Left renal cortex interstitium (tissue), 4 donors: ENCODE measurements around the gene FXYD6. TPM values are rescaled to one million over a fixed set of nuclear protein-coding genes. Genes with fewer than 3 reads are reported as not detected.

Source experiments
- DNase-seq, 4 donors: peaks; one replicate each; pipeline ENCODE4 v3.0.0-alpha.2; 2013; ENCODE audit warnings: low read depth in 4 of 4, low spot score in 2 of 4, missing footprints in 1 of 4
- polyA plus RNA-seq, 4 donors: library from polyadenylated mRNA; unstranded; fragments of 120-200 nt; gene quantifications; one replicate each; pipeline ENCODE4 v1.2.1, GENCODE V29; 2013; ENCODE audit not compliant: insufficient read length in 4 of 4

The FXYD6 gene
- polyA plus RNA-seq, 4 donors: 122 to 150 (median 143) TPM

DNA sequence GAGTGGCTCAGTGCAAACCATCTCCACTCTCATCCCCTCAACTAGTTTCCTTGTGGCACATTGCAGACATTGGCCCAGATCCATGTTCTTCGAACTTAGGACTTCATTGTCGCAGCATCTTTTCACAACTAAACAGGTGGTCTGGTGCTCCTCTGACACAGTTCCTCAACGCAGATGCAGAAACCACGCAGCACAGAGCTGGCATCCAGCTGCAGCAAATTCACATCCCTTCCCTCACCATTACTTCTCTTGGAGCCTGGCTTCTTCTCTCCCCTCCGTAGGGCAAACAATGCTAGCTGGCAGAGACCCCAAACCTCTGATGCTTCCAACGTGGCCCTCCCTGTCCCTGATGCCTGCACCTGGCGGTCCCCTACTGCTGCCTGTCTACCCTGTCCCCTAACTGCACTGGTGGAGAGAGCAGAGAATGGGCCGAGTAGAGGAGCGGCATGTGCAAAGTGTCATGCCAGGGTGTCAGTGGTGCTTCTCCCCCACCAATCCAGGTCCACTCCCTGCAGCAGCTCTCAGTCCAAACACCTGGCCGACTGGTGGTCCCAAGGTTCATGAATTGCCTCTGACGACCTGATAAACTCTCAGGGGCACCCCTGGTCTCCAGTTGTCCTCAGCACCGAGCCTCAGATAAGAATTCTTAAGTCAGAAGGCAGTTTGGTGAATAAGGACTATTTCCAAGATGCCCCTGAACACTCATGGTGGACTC lies 34.6 kb upstream of the FXYD6 start:
- DNase-seq: no peak

DNA sequence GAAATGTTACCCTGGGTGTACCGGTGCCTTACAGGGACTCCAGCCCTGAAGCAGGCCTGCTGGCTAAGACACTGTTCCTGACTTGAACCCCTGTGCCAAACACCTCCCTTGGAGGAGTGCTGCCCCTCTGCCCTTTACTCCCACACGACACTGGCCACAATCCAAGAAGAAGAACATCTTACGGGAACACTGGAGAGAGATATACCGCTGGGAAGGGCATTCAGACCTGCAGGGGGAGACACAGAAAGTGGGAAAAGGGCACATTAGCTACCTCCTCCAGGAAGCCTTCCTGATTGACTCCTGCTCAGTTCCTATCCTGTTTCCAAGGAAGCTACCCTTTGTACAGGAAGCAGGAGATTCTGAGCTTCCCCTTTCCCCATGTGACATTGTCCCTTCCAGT lies 34.1 kb upstream of the FXYD6 start:
- DNase-seq: no peak

DNA sequence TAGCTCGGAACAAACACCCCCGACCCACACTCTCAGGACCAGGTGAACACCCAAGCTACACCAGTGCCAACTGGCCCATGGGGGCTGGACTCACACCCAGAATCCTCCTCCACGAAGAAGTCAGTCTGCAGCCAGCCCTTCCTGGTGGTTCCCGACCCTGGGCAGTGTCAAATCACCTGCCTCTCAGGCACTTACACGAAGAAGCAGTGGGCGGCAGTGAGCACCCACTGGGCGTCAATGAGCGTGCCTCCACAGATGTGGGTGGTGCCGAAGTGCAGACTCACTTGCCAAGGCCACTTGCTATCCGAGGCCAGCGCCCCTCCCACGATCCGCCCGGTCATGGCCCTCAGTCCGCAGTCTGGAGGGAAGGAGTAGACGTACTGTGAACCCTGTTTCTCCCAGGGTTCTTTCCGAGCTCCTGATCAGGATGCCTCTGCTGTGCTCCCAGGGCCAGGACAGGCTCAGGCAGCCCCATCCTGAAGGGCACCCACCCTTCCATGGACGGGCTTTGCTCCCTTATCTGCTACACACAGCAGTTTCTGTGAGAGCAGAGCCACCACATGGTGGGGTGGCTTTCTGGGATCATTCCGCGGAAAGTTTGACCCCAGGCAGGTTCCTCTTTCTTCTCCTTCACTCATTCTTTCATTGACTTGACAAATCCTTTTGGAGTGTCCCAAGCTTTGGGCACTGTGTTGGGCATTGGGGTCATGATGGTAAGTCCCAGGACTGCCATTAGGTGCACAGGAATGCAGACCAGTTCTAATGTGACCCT lies 33.3 kb upstream of the FXYD6 start:
- no peak for DNase-seq

DNA sequence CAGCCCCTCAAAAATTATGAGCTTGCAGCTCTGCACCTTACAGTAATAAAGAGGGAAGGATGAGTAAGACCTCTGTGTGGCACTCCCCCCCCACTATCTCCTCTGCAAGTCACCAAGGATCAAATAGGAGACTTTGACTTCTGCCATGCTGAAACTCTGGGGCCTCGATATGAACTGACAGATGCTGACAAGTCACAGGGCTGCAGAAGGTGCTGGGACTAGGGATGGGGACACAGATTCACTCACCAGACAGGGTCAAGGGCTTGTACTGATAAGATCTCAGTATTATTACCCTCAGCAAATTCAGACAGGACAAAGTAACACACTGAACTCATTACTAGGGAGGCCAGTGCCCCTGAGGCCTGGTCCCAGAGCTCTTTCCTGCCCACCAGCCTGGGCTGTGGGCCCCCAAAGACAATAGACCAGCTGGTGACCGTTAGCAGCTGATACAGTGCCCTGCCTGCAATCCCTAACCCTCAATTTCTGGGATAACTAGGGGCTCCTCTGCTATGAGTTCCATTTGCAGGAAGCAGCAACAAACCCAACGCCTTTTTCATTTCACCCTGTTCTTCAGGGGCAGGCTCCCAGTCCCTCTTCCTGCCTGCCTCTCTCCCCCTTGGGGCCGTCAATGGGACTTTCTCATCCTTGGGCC lies 32.6 kb upstream of the FXYD6 start:
- DNase-seq: no peak

DNA sequence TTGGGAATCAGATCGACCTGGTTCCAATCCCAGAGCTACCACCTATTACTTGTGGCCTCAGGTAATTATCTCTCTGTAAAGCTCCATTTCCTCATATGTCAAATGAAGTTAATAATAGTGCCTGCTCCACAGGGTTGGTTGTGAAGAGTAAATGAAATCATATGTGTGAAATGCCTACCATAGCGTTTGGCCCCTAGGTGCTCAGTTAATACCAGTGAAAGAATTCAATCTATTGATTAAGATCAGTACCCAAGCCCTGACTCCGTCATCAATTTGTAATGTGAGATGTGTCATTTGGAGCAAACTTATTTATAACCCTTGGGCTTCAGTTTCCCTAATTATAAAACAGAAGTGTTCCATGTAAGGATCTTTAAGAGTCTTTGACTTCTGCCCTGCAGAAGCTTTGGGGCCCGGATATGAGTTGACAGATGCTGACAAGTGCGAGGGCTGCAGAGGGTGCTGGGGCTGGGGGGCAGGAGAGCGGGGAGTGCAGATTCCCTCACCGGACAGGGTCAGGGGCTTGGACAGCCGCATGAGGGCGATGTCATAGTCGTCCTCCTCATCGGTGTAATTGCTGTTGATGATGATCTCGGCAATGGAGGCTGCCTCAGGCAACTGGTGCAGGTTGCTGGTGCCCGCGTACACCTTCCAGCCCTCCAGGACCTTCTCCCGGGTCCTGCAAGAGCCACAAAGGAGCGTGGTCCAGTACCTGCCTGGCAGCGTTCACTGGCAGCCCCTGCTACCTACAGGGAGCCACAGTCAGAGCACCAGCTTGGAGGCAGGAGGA lies 31.8 kb upstream of the FXYD6 start:
- no peak for DNase-seq

DNA sequence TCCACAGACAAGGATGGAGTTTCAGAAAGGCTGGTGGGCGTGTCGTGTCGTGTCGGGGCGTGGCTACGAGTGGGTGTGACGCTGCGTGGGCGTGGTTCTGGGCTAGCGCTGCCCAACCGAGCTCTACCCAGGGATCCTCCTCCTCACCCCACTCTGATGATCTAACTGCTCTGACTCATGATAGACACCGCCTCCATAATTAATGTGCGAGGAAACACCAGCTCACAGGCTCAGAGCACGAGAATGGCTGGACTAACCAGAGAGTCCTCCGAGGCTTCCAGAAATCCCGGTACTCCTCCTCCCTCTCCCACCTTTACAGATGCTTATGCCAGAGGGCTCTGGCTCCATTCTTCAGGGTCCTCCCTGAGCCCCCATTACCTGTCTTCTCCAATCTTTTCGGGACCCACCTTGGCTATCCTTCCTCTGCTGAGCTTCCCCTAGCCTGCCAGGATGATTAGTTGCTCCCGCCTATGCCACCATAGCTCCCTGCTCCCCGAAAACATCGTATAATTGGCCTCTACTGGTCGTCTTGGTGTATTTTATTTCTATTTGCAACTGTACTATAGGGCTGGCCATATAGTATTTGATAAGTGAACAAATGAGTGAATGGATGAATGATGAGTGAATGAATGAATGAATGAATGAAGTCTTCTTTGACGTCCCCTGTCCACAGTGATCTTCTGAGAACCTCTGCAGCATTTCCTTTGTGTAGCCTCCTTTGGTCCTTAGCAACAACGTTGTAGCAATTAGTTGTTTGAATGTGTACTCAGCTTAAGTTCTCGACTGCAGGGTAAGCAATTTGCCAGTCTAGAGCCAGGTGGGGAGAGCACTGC lies 31.0 kb upstream of the FXYD6 start:
- peak in 3 of 4 donors; percentile 29 to 53 (median 39) for DNase-seq

DNA sequence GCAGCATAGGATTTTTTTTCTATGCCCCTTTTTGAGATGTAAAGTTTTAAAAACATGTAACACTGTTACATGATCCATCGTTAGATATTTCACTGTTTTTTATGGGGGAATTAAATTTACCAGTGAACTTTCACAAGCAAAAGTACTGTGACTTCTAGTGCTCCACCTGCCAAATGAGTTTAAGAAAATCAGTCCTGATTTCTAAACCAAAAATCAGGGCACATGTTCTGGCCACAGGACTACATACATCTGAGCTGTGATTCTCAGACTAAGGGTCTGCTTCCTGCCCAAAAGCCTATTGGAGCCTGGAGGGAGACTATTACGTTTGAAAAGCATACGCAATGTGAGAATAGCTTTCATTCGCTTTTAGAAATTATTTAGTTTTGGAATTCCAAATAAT lies 30.3 kb upstream of the FXYD6 start:
- no peak for DNase-seq

DNA sequence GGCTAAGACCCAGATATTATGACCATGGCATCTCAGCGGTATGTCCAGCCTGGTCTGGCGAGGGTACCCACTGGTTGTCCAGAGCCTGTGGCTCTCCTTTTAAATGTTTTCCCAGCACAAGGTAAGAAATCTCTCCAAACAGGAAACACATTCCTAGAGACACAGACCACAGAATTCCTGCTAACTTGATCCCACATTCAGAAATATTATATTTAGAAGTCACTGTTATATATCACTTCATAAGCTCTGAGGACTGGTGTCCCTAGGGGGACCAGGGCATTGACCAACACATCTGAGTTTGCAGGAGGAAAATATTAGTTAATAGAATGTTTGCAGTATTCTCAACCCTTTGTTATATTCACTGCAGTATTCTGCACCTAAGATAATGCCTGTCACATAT lies 29.7 kb upstream of the FXYD6 start:
- DNase-seq: no peak

DNA sequence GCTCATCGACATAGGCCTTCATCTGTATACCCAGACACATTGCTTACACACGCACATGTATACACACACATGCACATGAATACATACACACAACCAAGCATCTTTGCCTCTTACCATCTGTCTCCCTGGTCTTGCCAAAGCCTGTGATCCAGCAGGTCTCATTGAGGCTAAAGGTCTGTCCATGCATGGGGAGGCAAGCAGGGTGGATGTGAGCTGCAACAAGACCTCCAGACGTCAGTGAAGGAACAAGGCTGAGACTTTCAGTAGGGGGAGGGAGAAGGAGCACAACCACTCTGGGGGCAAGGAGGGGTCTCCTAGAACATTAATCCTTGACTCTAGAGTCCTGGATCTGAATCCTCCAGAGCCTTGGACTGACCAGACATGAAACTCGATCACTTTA lies 29.1 kb upstream of the FXYD6 start:
- DNase-seq: no peak

DNA sequence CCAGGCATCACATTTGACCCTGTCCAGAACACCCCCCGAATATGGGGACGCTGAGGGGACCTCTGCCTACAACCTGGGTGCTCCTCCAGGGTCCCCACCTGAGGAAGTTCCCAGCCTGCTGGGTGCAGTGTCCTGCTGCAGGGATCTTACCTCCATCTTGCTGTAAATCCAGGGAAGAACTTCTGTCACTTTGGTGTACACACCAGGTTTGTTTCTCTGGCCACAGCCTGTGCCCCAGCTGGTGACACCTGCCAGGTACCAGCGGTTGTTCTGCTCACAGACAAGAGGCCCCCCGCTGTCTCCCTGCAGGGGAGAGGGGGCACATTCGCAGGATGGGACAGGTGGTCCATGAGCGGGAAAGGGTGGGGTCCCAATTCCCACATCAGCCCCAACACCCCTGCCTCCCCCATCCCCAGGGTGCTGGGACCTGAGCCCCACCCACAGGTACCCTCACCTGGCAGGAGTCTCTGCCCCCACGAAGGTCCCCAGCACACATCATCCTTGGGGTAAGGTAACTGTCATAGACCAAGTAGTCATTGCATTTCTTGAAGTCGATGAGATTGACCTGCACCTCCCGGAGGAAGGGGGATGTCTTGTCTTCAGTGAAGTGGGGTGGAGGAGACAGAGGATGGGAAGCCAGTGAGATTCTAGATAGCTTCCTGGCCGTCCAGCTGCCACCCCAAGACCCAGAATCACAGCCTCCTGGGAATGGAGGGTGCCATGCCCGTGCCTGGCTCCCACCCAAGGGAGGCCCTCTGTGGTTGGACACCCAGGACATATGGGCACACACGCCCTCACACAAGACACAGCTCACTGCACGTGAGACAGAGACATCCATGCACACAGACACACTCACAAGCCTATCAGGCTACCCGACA lies 27.3 kb upstream of the FXYD6 start:
- DNase-seq: no peak

DNA sequence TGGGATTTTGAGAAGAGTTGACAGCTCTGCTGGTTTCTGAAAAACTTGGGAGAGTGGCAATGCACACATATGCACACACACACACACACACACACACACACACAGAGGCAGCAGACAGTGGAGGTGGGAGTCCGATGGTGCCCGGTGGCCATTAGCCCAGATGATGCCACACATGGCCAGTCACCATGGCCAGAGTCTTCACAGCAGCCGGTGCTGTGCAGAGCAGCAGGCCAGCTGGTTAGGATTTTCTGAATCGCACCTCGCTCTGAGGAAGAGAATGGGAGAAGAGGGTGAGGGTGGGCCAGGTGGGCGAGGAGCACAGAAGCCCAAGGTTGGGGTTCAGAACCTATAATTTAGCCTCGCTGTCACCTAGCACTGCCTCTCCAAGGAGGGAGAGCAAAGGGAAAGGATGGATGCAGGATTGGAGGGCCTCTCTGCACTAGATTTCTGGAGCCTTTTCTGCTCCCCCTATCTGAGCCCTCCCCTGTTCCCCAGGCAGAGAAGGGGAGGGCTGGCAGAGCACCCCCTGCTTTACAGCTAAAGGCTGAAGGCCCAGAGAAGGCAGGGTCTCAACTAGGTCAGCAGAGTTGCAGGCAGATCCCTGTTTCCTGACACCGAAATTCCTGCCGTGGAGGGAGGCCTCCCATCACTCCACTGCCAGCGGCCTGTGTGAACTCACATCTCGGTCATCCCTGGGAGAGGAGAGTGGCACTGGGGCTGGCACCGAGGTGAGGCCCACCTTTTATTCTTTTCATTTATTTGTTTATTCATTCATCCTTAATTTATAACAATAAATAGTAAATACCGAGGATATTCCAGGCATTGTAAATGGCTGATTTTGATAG lies 25.8 kb upstream of the FXYD6 start:
- no peak for DNase-seq

DNA sequence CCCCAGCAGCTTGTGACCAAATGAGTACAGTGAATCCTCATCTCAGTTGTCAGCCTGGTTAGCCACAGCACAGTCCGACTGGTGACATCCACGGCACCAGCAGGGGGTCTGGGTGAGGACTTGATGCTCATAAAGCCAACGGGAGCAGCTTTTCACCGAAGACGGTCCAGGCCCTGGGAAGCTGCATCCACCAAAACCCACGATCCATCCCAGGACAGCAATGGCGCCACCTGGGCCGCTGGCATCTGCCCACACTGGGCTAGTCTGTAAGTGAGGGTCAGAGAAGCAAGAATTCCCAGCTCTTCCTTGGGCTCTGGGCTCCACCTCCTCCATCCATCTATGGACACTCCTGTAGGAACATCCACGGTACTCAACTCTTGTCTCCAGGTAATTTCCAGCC lies 25.1 kb upstream of the FXYD6 start:
- no peak for DNase-seq

DNA sequence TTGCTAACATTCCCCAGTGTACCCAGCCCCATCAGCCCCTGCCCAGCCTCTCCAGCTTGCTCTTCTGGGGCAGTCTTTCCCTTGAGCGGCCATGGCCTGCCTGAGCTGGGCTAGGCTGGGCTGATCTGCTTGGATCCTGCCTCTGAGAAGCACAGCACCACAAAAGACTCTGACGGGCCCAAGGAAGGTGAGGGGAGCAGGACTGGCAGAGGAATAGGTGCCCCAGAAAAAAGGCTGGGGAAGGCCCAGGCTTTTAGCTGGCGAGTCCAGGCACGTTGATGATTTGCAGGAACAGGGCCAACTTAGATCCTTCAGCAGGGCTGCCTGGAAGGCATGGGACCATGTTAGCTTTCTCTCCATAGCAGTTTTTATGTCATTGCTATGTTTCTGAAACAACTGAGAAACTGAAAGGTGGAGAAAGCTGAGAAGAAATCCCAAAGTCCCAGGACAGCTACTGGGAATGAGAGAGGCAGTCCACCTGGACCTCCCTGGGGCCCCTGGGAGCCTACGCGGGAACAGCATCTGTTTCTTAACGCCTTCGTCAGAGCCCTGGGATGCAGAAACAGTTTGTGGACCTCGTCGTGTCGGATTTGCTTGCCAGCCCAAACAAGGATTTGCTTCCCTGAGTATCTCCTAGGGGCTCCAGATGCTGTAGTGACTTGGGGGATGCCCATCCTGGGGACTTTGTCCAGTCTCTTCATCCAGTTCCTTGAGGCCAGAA lies 24.4 kb upstream of the FXYD6 start:
- no peak for DNase-seq

DNA sequence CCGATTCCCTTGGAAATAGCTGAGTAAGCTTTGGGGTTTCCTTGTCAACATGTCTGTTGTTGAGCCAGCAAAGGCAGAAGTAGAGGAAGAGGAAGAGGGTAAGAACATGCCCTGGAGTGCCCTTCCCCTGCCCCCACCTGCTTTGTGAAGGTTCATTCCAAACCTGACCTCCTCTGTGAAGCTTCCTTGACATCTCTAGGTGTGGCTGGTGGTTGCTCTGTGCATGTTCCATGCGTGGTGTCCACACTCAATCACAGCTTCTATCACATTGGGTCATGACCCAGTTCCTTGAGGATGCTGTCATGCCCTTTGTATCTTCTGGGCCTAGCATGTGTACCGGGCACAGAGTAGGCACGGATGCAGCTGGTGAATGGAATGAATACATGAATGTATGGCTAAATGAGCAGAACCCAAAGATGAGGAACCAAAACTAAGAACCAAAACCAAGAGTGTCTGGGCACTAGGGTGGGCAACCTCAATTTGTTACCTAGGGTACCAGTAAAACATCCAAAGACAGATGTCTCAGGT lies 23.7 kb upstream of the FXYD6 start:
- DNase-seq: no peak

DNA sequence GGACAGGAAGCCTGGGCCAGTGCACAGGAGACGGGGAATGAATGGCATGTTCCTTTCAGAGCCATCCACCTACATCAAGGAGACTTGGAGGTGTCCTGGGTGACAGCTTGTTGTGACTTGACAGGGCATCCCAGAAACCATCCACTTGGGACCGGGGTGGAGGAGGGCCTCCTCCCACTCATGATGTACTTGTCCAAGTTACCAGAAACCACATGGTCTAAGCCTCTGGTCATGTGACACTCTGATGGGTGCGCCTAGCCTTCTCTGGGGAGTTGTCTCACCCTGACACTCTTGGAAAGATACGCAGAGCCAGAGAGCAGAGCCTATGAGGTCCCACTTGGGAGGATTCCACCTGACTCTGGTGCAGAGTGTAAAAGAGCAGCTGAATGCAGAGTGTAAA lies 21.6 kb upstream of the FXYD6 start:
- no peak for DNase-seq

DNA sequence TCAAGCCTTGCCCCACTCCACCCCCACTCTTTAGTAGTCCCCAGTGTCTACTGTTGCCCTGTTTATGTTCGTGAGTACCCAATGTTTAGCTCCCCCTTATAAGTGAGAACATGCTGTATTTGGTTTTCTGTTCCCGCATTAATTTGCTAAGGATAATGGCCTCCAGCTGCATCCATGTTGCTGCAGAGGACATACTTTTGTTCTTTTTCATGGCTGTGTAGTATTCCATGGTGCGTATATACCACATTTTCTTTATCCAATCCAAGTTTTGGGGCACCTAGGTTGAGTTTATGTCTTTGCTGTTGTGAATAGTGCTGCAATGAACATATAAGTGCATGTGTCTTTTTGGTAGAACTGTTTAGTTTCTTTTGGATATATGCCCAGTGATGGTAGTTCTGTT lies 16.2 kb upstream of the FXYD6 start:
- DNase-seq: no peak

DNA sequence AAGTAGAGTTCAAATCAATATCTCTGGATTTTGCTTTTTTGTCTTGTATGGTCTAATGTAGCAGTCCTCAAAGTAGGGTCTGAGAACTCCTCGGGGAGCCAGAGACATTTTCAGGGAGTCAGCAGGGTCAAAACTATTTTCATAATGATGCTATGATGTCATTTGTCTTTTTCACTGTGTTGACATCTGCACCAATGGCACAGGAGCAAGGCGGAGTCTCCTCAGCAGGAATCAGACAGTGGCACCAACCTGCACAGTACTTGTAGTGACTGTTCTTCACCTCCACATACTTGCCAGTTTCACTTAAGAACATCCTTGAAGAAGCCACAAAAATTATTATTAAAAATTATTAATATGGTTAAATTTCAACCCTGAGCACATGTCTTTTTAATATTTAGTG lies 14.9 kb upstream of the FXYD6 start:
- no peak for DNase-seq
